Measurements from ENCODE around the gene MADD. TPM values are rescaled to one million over a fixed set of nuclear protein-coding genes. Genes with fewer than 3 reads are reported as not detected.

Gene MADD
- total and polyA plus RNA-seq, 10 of the 15 experiments (the other 5 are each of a cell fraction or from before 2014, with no cell fraction given) = 0.47 to 35.4 (median 17.6) TPM

GRCh38 chr11:47271961-47272661, 2.2 kb downstream of the MADD start (continued):
- TF ChIP-seq SKIL (IDR thresholded peaks at IDR 0.05; ENCODE audit: low read depth, poor library complexity, severe bottlenecking) (no peak), RUNX3 (IDR thresholded peaks at IDR 0.05; ENCODE audit: low read length) (peak; percentile 67)

GRCh38 chr11:47272706-47273105, 2.8 kb downstream of the MADD start:
- Histone ChIP-seq H3K9ac (ENCODE audit: control insufficient read depth, insufficient read depth, low read length) (no peak overlapping the region), H3K79me2 (ENCODE audit: control insufficient read depth, insufficient read depth, low read length) (peaks cover 35% of the 10 kb centered on the region), H3K27ac (ENCODE audit: control insufficient read depth, insufficient read depth) (no peak overlapping the region)
- peak; percentile 93 for TF ChIP-seq REST (IDR thresholded peaks at IDR 0.05; ENCODE audit: low read depth, low read length)
- no peak for TF ChIP-seq KLF5 (IDR thresholded peaks at IDR 0.05; ENCODE audit: partially characterized antibody)
- no peak for TF ChIP-seq ETV6 (conservative IDR thresholded peaks at IDR 0.05 in 1 of 2, IDR thresholded peaks at IDR 0.05 in 1 of 2; ENCODE audit: borderline replicate concordance in 1 of 2, low read depth in 1 of 2)
- TF ChIP-seq MTA2 (IDR thresholded peaks at IDR 0.05; ENCODE audit: low read depth) = no peak
- 0 out of 2 replicates have a peak, but pooled peaks have one; percentile 16 for TF ChIP-seq NKRF (conservative IDR thresholded peaks at IDR 0.05)

More at GRCh38 chr11:47272706-47273105, 2.8 kb downstream of the MADD start:
- 0% methylated on average over 1 of the region's 1 CpG for WGBS (ENCODE audit: insufficient coverage, insufficient replicate concordance, low lambda C conversion rate, missing lambda C conversion rate)
- BruUV-seq (replicated peaks) = no TSS peak
- ChIA-PET POLR2A (interaction anchor here (0.6 to 0.7 kb wide), 2 partner anchors 58 to 190 kb away, joined by 3 to 4 read pairs; partner anchors contain the start of gene DDB2), CTCF (interaction anchor here (0.7 to 3.9 kb wide), 15 partner anchors 13 to 581 kb away, joined by 3 to 38 read pairs (median 4); partner anchors contain the start of gene SPI1), SMC1A (ENCODE audit: uncharacterized antibody, unreplicated experiment) (interaction anchor here (0.7 to 2.3 kb wide), 9 partner anchors 13 to 474 kb away, joined by 3 to 6 read pairs (median 4); partner anchors contain the start of gene PSMC3), RAD21 (ENCODE audit: unreplicated experiment) (interaction anchor here (0.8 to 1.4 kb wide), 4 partner anchors 13 to 136 kb away, joined by 3 read pairs; partner anchors contain the start of gene ACP2)
- Histone ChIP-seq H3K27me3 (replicated peaks in 1 of 2; ENCODE audit: control insufficient read depth in 2 of 2, insufficient read depth in 2 of 2, low read length in 1 of 2) (no peaks in the 10 kb centered on the region), H2AFZ (ENCODE audit: control insufficient read depth, low read depth, low read length) (no peak overlapping the region), H3K9me3 (replicated peaks; ENCODE audit: control insufficient read depth, insufficient read depth, low read length) (no peaks in the 10 kb centered on the region), H4K20me1 (ENCODE audit: control insufficient read depth, insufficient read depth) (no peaks in the 10 kb centered on the region), H3K4me1 (ENCODE audit: control insufficient read depth, insufficient read depth, low read length) (peaks cover 13% of the 10 kb centered on the region), H3K4me2 (ENCODE audit: control insufficient read depth, insufficient read depth) (peak overlapping the region; percentile 98; the same call in 1 of the 2 replicates), H3K4me3 (no peak overlapping the region), H3K36me3 (ENCODE audit: control insufficient read depth in 2 of 2, insufficient read depth in 2 of 2, low read length in 1 of 2) (peaks cover 12 to 13% of the 10 kb centered on the region in 2 experiments)
- DNase-seq (ENCODE audit: low read depth, low spot score) = no peak
- intact Hi-C loops (cut with micrococcal nuclease; ENCODE audit: unreplicated experiment) (no loop called here), in situ Hi-C loops (cut with MboI) (no loop called here)
- ATAC-seq = no peak
- FAIRE-seq = no peak

Measured in GM12878 (cell line).